K562 (cell line): ENCODE measurements around the gene SLC3A2. TPM values are rescaled to one million over a fixed set of nuclear protein-coding genes. Genes with fewer than 3 reads are reported as not detected.

Experiments
- BACH1 ChIP-seq: fragments of 200-800 bp; sonication (Bioruptor generic); IDR thresholded peaks from 2 replicates; pipeline ENCODE4 v1.6.1; 2016; ENCODE audit warnings: missing genetic modification characterization, missing compliant biosample characterization
- CBX1 ChIP-seq: sonication (generic); IDR thresholded peaks from 2 replicates; pipeline ENCODE4 v1.6.1; 2016; ENCODE audit warnings: antibody characterized with exemption, low read depth, mild to moderate bottlenecking
- DDX20 ChIP-seq: fragments of 450-650 bp; IDR thresholded peaks from 2 replicates; pipeline ENCODE4 v1.6.1; 2016; ENCODE audit warnings: missing genetic modification characterization, low read depth, mild to moderate bottlenecking, missing compliant biosample characterization, moderate library complexity
- HDAC1 ChIP-seq, 2 experiments: fragments of 450-650 bp; IDR thresholded peaks; 2 replicates each; pipeline ENCODE4 v1.6.1; 2016 to 2017; ENCODE audit warnings: inconsistent platforms in 1 of 2, mild to moderate bottlenecking in 1 of 2, moderate library complexity in 1 of 2
- LARP7 ChIP-seq: fragments of 450-650 bp; IDR thresholded peaks from 2 replicates; pipeline ENCODE4 v1.6.1; 2016
- MGA ChIP-seq: fragments of 450-650 bp; IDR thresholded peaks from 2 replicates; pipeline ENCODE4 v1.6.1; 2016; ENCODE audit warnings: mild to moderate bottlenecking, moderate library complexity
- NCOA1 ChIP-seq: fragments of 450-650 bp; IDR thresholded peaks from 2 replicates; pipeline ENCODE4 v1.6.1; 2016; ENCODE audit warnings: low read depth
- PTBP1 ChIP-seq: fragments of 200-400 bp; formaldehyde crosslinking; IDR thresholded peaks from 2 replicates; pipeline ENCODE4 v1.6.1; 2017; ENCODE audit warnings: low read depth, low read length
- RFX1 ChIP-seq: fragments of 450-650 bp; IDR thresholded peaks from 2 replicates; pipeline ENCODE4 v1.6.1; 2016; ENCODE audit warnings: mild to moderate bottlenecking, moderate library complexity
- SMAD1 ChIP-seq: fragments of 150-350 bp; IDR thresholded peaks from 2 replicates; pipeline ENCODE4 v1.6.1; 2014; ENCODE audit warnings: low read length, low read depth; ENCODE audit not compliant: partially characterized antibody
- ZFX ChIP-seq: sonication (generic); formaldehyde crosslinking; IDR thresholded peaks from 2 replicates; pipeline ENCODE4 v1.8.0; 2022; ENCODE audit warnings: mild to moderate bottlenecking, missing genetic modification reagents, moderate library complexity
- ZNF717 ChIP-seq: fragments of 250-450 bp; sonication (Bioruptor Pico); IDR thresholded peaks from 2 replicates; pipeline ENCODE4 v1.5.0; 2021
- ZNF75A ChIP-seq: fragments of 450-650 bp; formaldehyde crosslinking; IDR thresholded peaks from 2 replicates; pipeline ENCODE4 v1.4.0; 2020; ENCODE audit warnings: mild to moderate bottlenecking
- polyA plus RNA-seq, 8 experiments: library from polyadenylated mRNA; depleted of rRNA in 4 of 8; stranded (reverse) in 5 of 8; unstranded in 3 of 8; fragments of >200 nt; fragmentation: Nextera tagmentation in 2 of 8; fragmentation: Illumina TruSeq in 1 of 8; extraction: Ambion mirVana in 2 of 8; extraction: Trizol in 1 of 8; gene quantifications; 2 replicates each; pipeline versions ENCODE4 v1.2.1 to v1.2.3, GENCODE V29; 2011 to 2014; ENCODE audit warnings: inconsistent platforms in 1 of 8, missing spikeins in 1 of 8
- total RNA-seq, 7 experiments: library from RNA; depleted of rRNA in 6 of 7; stranded (reverse); fragments of >200 nt in 6 of 7; fragmentation: Illumina TruSeq in 2 of 7; extraction: Trizol in 2 of 7; gene quantifications; 2 replicates each; pipeline versions ENCODE4 v1.2.1 to v1.2.3, GENCODE V29; 2011 to 2021; ENCODE audit warnings: low replicate concordance in 1 of 7

Gene SLC3A2
- total and polyA plus RNA-seq, 9 of the 15 experiments (the other 6 are each of a cell fraction or from before 2014, with no cell fraction given) = 20.0 to 296 (median 214) TPM

- TF ChIP-seq MGA (no peak), BACH1 (tag) (0 out of 2 replicates have a peak, but pooled peaks have one; percentile 50), CBX1 (no peak), ZNF75A (no peak), ZFX (CRISPR knock-in tag) (no peak), ZNF717 (no peak), HDAC1 (IDR thresholded peaks at IDR 0.05) (peak in 1 of 2 experiments; percentile 10; a peak in 1 of 4 replicates), DDX20 (tag) (no peak), RFX1 (no peak), LARP7 (no peak), NCOA1 (no peak), SMAD1 (no peak), PTBP1 (no peak)
These were observed 25.7 kb upstream of the SLC3A2 start (continued) for GRCh38 chr11:62854825-62855570.
